Hepatocyte (in vitro differentiated cells): ENCODE data around the gene HTRA1. TPM values are rescaled to one million over a fixed set of nuclear protein-coding genes. Genes with fewer than 3 reads are reported as not detected.

ENCODE experiments used
- DNase-seq: peaks from one replicate; pipeline ENCODE4 v3.0.0-alpha.2; 2016; ENCODE audit warnings: low spot score
- H2AFZ ChIP-seq: fragments of 200-600 bp; sonication (generic); 2 replicates; pipeline ENCODE4 v1.6.0; 2016; ENCODE audit warnings: antibody characterized with exemption, mild to moderate bottlenecking
- H3K27ac ChIP-seq: fragments of 200-600 bp; sonication (generic); 2 replicates; pipeline ENCODE4 v1.5.1; 2016; ENCODE audit warnings: mild to moderate bottlenecking
- H3K27me3 ChIP-seq: fragments of 200-600 bp; sonication (generic); 2 replicates; pipeline ENCODE4 v1.6.1; 2016
- H3K36me3 ChIP-seq: fragments of 200-600 bp; sonication (generic); replicated peaks from 2 replicates; pipeline ENCODE4 v1.5.1; 2016; ENCODE audit warnings: low read depth; ENCODE audit not compliant: insufficient read depth
- H3K4me1 ChIP-seq: fragments of 200-600 bp; sonication (generic); 2 replicates; pipeline ENCODE4 v1.5.1; 2016; ENCODE audit warnings: mild to moderate bottlenecking, moderate library complexity; ENCODE audit not compliant: insufficient read depth
- H3K4me2 ChIP-seq: fragments of 200-600 bp; sonication (generic); 2 replicates; pipeline ENCODE4 v1.6.0; 2016
- H3K4me3 ChIP-seq: fragments of 200-600 bp; sonication (generic); 2 replicates; pipeline ENCODE4 v1.5.1; 2016; ENCODE audit warnings: mild to moderate bottlenecking
- H3K79me2 ChIP-seq: fragments of 200-600 bp; sonication (generic); 2 replicates; pipeline ENCODE4 v1.6.0; 2017; ENCODE audit warnings: mild to moderate bottlenecking
- H3K9me2 ChIP-seq: fragments of 200-600 bp; sonication (generic); replicated peaks from 2 replicates; pipeline ENCODE4 v1.6.0; 2017; ENCODE audit warnings: mild to moderate bottlenecking; ENCODE audit not compliant: insufficient read depth
- H3K9me3 ChIP-seq: fragments of 200-600 bp; sonication (generic); 2 replicates; pipeline ENCODE4 v1.5.1; 2016; ENCODE audit warnings: low read depth, mild to moderate bottlenecking
- H4K20me1 ChIP-seq: fragments of 200-600 bp; sonication (generic); 2 replicates; pipeline ENCODE4 v1.6.0; 2016; ENCODE audit warnings: mild to moderate bottlenecking; ENCODE audit not compliant: insufficient read depth, poor library complexity, severe bottlenecking
- EZH2 ChIP-seq: fragments of 200-600 bp; sonication (generic); IDR thresholded peaks from 2 replicates; pipeline ENCODE4 v1.6.1; 2016; ENCODE audit warnings: antibody characterized with exemption, mild to moderate bottlenecking, borderline replicate concordance
- EZH2phosphoT487 ChIP-seq: fragments of 200-600 bp; sonication (generic); IDR thresholded peaks from one replicate; pipeline ENCODE4 v1.6.1; 2018; ENCODE audit warnings: antibody characterized with exemption, mild to moderate bottlenecking, low read depth, moderate library complexity; ENCODE audit not compliant: unreplicated experiment, severe bottlenecking
- WGBS: methylation state at CpG from one replicate; pipeline ENCODE4 v1.1.6; 2016; ENCODE audit warnings: low lambda C conversion rate; ENCODE audit errors: missing lambda C conversion rate; 5-methylcytosine and 5-hydroxymethylcytosine counted together
- polyA plus RNA-seq: library from polyadenylated mRNA; unstranded; fragments of >200 nt; fragmentation: Nextera tagmentation; extraction: Ambion mirVana; gene quantifications from 2 replicates; pipeline ENCODE4 v1.2.1, GENCODE V29; 2016
- total RNA-seq: library from RNA; depleted of rRNA; stranded (reverse); fragments of >200 nt; gene quantifications from 2 replicates; pipeline ENCODE4 v1.2.3, GENCODE V29; 2014
- TF ChIP-seq, protein P1 (sequence below): fragments of 200-600 bp; sonication (generic); IDR thresholded peaks from 2 replicates; pipeline ENCODE4 v1.5.1; 2016; ENCODE audit warnings: antibody characterized with exemption, mild to moderate bottlenecking; ENCODE audit not compliant: poor library complexity

The HTRA1 gene
- total and polyA plus RNA-seq, 2 experiments from 2014 or later: 91.9 to 160 TPM

DNA sequence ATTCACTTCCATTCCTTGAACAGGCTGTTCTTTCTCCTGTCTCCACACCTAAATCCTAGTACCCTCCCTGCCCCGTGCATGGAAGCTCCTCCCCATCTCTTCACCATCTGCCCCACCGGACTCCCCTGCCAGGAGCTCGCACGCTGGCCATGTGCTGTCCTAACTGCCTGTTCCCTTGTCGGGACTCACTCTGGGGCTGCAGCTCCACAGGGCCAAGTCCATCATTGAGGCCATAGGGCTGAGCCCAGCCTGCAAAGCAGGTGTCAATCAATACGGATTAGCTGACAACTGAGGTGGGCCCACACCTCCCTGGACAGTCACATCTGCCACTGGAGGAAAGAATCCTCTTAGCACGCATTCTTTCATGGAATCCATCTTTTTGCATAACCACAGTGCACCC, 57.8 kb downstream of the HTRA1 start:
- Histone ChIP-seq H3K4me2 (no peak overlapping the region), H4K20me1 (no peaks in the 10 kb centered on the region), H3K4me1 (no peaks in the 10 kb centered on the region), H2AFZ (no peak overlapping the region), H3K4me3 (no peak overlapping the region), H3K27me3 (no peaks in the 10 kb centered on the region), H3K27ac (no peak overlapping the region), H3K9me3 (no peaks in the 10 kb centered on the region), H3K36me3 (no peaks in the 10 kb centered on the region), H3K9me2 (no peaks in the 10 kb centered on the region), H3K79me2 (no peaks in the 10 kb centered on the region)
- WGBS: 76% methylated on average over 7 of the region's 7 CpGs
- TF ChIP-seq, protein P1, sequence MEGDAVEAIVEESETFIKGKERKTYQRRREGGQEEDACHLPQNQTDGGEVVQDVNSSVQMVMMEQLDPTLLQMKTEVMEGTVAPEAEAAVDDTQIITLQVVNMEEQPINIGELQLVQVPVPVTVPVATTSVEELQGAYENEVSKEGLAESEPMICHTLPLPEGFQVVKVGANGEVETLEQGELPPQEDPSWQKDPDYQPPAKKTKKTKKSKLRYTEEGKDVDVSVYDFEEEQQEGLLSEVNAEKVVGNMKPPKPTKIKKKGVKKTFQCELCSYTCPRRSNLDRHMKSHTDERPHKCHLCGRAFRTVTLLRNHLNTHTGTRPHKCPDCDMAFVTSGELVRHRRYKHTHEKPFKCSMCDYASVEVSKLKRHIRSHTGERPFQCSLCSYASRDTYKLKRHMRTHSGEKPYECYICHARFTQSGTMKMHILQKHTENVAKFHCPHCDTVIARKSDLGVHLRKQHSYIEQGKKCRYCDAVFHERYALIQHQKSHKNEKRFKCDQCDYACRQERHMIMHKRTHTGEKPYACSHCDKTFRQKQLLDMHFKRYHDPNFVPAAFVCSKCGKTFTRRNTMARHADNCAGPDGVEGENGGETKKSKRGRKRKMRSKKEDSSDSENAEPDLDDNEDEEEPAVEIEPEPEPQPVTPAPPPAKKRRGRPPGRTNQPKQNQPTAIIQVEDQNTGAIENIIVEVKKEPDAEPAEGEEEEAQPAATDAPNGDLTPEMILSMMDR: no peak
- no peak for TF ChIP-seq EZH2phosphoT487
- TF ChIP-seq EZH2: no peak
- no peak for DNase-seq

DNA sequence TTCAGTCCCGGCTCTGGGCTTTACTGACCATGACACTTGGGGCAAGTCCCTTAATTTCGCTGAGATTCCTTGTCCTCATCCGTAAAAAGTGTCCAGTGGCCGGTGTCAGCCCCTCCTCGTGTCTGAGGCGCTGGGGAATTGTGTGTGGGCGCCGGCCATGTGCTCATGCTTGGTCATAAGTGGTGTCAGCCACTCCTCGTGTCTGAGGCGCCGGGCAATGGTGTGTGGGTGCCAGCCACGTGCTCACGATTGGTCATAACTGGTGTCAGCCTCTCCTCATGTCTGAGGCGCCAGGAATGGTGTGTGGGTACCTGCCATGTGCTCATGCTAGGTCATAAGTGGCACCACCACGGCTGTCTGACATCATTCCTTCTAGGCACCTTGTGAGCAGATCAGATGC, 58.5 kb downstream of the HTRA1 start:
- TF ChIP-seq, protein P1: no peak
- TF ChIP-seq EZH2phosphoT487 (no peak), EZH2 (no peak)
- Histone ChIP-seq H3K36me3 (no peaks in the 10 kb centered on the region), H3K9me2 (no peaks in the 10 kb centered on the region), H3K4me3 (no peak overlapping the region), H2AFZ (no peak overlapping the region), H4K20me1 (no peaks in the 10 kb centered on the region), H3K4me2 (no peak overlapping the region), H3K27ac (no peak overlapping the region), H3K4me1 (no peaks in the 10 kb centered on the region), H3K79me2 (no peaks in the 10 kb centered on the region), H3K9me3 (no peaks in the 10 kb centered on the region), H3K27me3 (no peaks in the 10 kb centered on the region)
- DNase-seq: no peak
- 96% methylated on average over 15 of the region's 15 CpGs for WGBS

GRCh38 chr10:122521011-122521410, 59.7 kb downstream of the HTRA1 start:
- H3K36me3 ChIP-seq: no peaks in the 10 kb centered on the region
- WGBS: 61% methylated on average over 3 of the region's 3 CpGs
- no peaks in the 10 kb centered on the region for H3K79me2 ChIP-seq
- DNase-seq: no peak
- no peaks in the 10 kb centered on the region for H3K9me2 ChIP-seq
- H3K4me1 ChIP-seq: no peaks in the 10 kb centered on the region
- no peak overlapping the region for H2AFZ ChIP-seq
- no peaks in the 10 kb centered on the region for H3K9me3 ChIP-seq
- TF ChIP-seq EZH2phosphoT487 (no peak), EZH2 (no peak)
- no peaks in the 10 kb centered on the region for H3K27me3 ChIP-seq
- no peak overlapping the region for H3K4me3 ChIP-seq
- no peak overlapping the region for H3K4me2 ChIP-seq
- H3K27ac ChIP-seq: no peak overlapping the region
- H4K20me1 ChIP-seq: no peaks in the 10 kb centered on the region

GRCh38 chr10:122524811-122525210, 63.5 kb downstream of the HTRA1 start:
- H3K4me3 ChIP-seq: no peak overlapping the region
- no peaks in the 10 kb centered on the region for H3K4me1 ChIP-seq
- no peak for TF ChIP-seq EZH2phosphoT487
- TF ChIP-seq EZH2: no peak
- TF ChIP-seq, protein P1: no peak
- no peaks in the 10 kb centered on the region for H4K20me1 ChIP-seq
- no peak for DNase-seq
- H3K9me3 ChIP-seq: no peaks in the 10 kb centered on the region
- H2AFZ ChIP-seq: no peak overlapping the region
- no peak overlapping the region for H3K4me2 ChIP-seq
- no peaks in the 10 kb centered on the region for H3K27me3 ChIP-seq
- no peak overlapping the region for H3K27ac ChIP-seq
- H3K79me2 ChIP-seq: no peaks in the 10 kb centered on the region
- no peaks in the 10 kb centered on the region for H3K36me3 ChIP-seq
- no peaks in the 10 kb centered on the region for H3K9me2 ChIP-seq
- 90% methylated on average over 3 of the region's 3 CpGs for WGBS
